Mammary epithelial cell (primary cell): ENCODE measurements around the gene ADIPOR1.

ENCODE experiments used
- EZH2 ChIP-seq: IDR thresholded peaks from 2 replicates; pipeline ENCODE4 v1.6.1; 2012; ENCODE audit warnings: low read length, inconsistent platforms, borderline replicate concordance
- TF ChIP-seq, protein P1 (sequence below), 2 donors: IDR thresholded peaks in 1 of 2; conservative IDR thresholded peaks in 1 of 2; 2 replicates each; pipeline ENCODE4 v1.5.1; 2011 to 2012; ENCODE audit warnings: inconsistent platforms in 2 of 2, low read length in 2 of 2, mild to moderate bottlenecking in 2 of 2, control low read depth in 1 of 2, low read depth in 1 of 2; ENCODE audit not compliant: insufficient read depth in 1 of 2; ENCODE audit errors: extremely low read depth in 1 of 2

- TF ChIP-seq, protein P1, sequence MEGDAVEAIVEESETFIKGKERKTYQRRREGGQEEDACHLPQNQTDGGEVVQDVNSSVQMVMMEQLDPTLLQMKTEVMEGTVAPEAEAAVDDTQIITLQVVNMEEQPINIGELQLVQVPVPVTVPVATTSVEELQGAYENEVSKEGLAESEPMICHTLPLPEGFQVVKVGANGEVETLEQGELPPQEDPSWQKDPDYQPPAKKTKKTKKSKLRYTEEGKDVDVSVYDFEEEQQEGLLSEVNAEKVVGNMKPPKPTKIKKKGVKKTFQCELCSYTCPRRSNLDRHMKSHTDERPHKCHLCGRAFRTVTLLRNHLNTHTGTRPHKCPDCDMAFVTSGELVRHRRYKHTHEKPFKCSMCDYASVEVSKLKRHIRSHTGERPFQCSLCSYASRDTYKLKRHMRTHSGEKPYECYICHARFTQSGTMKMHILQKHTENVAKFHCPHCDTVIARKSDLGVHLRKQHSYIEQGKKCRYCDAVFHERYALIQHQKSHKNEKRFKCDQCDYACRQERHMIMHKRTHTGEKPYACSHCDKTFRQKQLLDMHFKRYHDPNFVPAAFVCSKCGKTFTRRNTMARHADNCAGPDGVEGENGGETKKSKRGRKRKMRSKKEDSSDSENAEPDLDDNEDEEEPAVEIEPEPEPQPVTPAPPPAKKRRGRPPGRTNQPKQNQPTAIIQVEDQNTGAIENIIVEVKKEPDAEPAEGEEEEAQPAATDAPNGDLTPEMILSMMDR (conservative IDR thresholded peaks at IDR 0.05 in 1 of 2, IDR thresholded peaks at IDR 0.05 in 1 of 2; ENCODE audit: extremely low read depth in 1 of 2, insufficient read depth in 1 of 2, low read depth in 1 of 2, low read length in 2 of 2) = no peak
- TF ChIP-seq EZH2 = no peak
Measured at GRCh38 chr1:202959276-202959620, 1.1 kb upstream of the ADIPOR1 start.
